Hematopoietic multipotent progenitor cell treated with erythropoietin and hydrocortisone succinate and interleukin-3 and kit ligand, for 8 days (in vitro differentiated cells): Measurements from ENCODE around the gene TUT1.
"Not testable (repeated sequence)": the region's sequence is repeated elsewhere in the genome, so short reads cannot be mapped to it uniquely, and the experiment has no call there.

ENCODE experiments used
- DNase-seq: peaks from one replicate; pipeline ENCODE4 v3.0.0-alpha.2; 2015

TUT1 gene

DNA sequence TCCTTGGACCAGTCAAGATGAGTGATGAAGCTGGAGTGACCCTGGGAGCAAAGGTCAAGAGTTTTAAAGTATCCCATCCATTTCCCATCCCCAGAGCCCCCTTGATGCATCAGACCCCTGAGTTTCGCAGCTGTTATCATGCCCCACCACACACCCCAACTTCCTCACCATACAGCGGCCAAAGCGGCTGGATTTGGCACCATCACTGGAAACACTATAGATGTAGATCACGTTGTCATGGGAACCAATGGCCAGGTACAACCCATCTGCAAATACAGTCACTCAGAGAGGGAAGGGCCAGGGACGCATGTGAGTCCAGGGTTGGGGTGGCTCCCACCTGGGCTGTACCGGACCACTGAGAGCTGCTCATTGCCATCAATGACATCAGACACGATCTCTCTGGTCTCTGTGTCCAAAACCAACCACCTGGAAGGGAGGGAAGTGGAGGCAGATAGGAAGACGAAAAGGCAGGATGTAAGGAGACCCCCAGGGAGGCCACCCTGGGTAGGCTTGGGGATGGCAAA, 12.5 kb upstream of the TUT1 start:
- peak; percentile 40 for DNase-seq

DNA sequence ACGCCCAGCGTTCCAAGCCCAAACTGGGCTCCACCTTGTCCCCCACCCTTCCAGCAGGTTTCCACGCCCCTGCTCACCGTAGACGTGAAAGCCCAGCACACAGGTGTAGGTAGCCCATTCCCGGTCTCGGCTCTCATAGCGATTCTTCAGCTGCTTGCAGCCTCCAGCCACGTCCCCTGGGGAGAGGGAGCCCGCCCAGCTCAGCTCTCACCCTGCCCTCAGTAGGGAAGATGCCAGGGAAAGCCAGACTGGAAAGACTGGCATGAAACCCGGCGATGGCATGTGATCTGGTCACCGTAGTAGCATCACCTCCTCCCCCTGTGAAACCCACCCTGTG, 11.7 kb upstream of the TUT1 start:
- DNase-seq, result no peak

DNA sequence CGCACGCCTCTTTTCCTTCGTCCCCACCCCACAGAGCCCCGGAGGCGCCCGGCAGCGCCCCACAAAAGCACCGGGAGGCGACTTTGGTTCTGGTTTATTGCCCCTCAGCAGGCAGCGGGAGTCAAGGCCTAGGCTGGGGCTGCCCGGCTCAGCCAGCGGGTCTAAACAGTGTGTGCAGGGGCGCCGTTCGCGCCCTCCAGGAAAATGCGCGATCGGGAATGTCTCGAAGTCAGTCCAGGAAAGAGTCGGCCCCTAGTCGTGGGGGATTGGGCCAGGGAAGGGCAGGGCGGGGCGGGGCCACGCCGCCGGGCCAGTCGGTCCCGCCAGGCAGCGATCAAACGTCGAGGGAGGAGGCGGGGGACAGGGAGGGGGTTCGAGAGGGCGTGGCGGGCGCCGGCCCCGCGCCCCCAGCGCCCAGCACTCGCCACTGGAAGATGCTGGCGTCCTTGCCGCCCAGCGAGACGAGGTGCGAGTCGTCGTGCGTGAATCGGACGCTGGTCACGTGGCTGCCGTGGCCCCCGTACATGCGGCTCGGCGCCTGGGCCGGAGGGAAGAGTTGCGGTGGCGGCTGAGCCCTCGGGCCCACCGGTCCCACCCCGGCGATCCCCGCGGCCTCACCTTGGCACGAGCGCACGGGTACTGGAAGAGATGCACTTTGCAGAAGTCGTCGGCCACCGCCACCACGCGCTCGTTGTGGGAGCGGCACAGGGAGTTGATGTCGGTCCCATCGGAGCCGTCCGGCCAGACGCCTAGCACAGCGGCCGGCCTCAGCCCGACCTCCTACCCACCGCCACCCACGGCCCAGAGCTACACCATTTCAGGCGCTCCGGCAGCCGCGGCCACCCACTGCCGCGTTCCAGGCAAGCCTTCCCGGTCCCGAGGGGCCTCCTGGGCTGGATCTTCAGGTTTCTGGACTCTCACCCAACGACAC, 11.1 kb upstream of the TUT1 start:
- no peak for DNase-seq

DNA sequence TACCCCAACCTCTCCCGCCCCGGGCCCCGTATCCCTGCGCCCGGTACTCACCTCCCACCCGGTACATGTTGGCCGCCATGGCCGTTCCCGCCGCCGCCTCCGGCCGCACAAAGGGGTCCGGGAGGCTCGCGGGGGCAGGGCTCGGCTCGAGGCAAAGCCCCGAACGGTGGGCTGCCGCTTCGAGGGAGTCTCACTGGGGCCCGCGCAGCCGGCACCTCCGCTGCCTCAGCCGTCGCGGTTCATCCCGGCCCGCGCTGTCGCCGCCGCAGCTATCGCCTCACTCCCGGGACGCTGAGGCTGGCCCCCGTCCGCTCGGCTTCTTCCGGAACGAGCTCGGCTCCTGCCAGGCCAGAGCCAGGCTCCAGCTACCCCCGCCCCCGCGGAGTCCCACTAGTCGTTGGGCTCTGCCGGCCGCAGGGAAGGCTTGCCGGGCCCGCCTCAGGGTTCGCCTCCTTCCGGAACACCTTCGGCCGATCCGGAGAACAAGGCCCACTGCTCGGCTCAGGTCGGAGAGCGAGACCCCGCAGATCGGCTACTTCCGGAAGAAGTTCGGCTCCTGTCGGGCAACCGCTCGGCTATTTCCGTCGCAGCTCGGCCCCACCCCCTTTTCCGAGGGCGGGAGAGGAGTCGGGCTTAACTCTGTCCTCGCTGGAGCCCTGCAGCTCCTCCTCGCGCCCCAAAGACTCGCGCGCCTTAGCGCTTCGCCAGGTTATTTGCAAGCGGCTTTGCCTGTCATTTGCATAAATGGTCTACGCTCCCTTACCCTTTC, 10.2 kb upstream of the TUT1 start, which contains the start of gene MTA2:
Gene MTA2 (minus strand): TSS at position 494 of the 769 bp plus-strand sequence. CDS start 415 bp downstream, at position 79.
- peak; percentile 99 for DNase-seq

DNA sequence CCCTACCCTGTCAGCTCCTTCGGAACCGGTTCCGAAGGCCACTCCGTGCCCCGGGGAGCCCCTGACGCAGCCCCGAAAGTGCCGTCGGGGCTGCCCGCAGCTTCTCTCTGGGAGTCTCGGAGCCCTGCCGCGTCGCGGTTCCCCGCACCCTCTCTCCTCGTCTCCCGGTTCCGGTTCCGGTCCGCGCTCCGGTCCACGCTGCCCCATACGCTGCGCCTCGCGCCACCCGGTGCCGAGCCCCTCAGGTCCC, 9.7 kb upstream of the TUT1 start:
- DNase-seq, result peak; percentile 47

DNA sequence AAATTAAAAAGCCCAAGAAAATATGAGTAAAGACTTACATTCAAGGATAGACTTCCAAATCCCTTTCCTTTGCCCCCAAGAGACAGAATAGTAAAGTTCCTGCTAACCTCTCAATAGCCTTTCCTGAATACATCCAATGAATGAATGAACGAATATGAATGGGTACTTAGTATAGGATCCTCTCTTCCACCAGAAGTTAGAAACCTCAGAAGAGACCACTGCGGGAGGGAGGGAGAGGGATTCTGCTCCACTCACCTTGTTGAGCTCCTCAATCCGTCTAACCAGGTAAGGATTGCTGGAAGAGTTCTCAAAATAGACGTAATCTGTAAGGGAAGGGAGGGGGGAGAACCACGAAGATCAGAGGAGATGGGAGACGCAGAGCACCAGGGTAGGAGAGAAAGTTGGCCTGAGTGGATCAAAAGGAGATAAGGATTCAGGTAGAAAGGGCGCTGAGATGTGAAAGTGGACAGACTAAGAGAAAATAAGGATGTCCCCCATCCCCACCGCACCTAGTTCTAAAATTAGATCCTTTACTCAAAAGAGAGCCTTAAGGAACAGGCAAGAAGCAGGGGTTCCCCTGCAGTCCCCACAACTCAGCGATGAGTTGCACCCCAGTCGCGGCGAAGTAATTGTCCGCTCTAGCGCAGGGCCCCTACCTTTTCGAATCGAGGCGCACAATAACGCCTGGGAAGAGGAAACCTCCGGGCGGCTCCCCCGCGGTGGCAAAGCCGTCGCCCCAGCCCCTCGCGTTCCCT, 9.2 kb upstream of the TUT1 start:
- DNase-seq, result peak; percentile 29

DNA sequence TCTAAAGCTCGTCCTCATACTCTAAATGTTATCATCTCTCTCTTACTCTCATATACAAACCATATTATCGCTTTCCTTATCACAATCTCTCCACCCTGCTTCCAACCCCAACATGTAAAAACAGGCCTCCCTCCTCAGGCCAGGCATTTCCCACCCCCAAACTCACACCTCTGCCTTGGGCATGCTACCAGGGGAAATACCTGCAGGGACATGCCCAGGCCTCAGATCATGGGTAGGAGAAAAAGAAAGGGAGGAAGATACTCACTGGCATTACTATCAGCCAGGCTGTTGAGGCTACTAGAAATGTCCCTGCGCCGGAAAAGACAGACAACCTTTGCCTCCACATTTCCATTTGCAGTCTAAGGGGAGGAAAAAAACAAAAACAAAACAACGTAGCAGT, 8.6 kb upstream of the TUT1 start:
- DNase-seq, result peak; percentile 46

DNA sequence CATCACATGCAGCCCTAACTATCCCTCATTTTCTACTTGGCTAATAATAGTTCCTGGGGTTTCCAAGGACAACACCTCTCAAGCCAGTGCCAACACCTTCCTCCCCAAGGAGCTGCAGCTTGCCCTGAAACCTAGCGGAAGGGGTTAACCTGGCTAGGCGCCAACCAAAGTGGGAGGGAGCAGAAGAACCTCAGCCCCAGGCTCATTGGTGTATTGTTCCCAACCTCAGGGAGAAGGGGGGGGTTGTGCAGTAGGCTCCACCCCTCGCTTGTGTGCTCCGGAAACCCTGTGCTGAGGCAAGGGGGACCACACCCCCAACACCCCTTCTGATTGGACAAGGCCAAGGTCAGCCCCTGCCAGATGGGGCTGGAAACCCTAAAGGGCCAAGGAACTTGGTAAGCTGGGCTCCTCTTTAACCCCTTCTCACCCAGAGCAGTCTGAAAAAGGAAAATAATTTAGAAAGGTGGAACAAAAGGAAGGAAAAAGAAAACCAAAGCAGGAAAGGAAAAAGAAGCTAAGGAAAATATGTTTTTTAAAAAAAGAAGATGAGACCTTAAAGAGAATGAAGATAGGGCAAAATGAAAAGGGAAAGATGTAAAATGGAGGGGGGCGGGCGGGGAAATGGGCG, 7.9 kb upstream of the TUT1 start:
- DNase-seq, result peak; percentile 99

DNA sequence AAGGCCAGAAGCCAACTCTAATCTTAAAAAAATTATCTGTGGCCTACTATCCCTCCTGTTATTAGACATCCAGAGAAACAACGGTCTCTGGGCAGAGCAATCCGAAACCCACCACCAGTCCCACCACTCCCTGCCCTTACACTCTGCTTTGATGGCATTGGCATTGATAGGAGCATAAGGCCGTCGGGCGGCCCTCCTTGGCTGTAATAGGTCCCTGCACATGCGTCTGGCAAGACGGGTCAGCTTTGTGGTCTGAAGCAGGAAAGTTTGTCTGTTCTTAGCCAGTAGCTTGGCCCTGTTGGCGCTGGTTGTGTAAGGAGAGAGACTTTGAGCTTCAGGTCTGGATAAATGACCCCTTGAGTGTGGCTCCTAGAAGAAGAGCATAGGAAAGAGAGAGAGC, 3.8 kb upstream of the TUT1 start:
- no peak for DNase-seq

DNA sequence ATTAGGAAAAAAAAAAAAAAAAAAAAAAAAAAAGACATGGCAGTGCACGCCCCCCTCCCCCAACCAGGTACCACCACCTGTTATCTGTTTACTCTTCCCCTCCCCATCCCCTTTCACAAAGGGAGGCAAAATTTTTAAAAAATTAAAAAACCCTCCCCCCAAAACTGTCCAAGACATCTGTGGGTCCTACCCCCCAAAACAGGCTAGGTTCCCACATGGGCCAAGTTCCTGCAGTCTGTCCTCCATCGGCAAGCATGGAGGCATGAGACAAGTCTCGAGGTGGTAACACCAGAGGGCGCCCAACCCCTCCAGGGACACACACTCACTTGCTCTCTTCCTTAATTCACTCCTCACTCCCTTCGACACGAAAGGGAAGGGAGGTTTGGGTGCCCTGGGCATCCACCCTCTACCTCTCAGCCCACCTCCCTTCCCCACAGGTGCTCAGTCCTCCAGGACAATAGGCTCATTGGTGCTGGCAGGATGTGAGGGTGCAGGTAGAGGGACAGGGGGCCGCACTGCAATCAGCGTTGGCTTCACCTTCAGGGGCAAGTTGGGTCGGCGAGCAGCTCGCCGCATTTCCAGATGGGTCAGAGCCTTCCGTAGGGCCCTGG, 2.2 kb upstream of the TUT1 start:
- peak; percentile 91 for DNase-seq

DNA sequence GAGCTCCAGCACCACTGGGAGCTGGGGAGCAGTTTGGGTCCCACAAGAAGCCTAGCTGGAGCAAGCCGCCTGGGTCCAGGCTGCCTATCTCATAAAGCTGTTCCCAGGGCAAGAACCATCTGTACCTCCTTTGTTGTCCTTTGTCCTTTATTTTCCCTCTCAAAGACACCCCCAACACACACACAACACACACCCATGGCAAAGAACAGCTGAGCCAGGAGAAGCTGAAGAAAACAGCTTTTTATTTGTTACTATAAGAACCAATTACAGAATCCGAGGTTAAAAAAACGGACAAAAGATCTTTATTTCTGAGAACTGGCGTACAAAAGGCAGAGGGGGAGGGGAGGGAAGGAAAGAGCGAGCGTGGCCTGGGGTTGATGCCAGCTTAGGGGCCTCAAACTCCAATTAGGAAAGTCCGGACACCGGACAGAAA, 1.7 kb upstream of the TUT1 start:
- no peak for DNase-seq

DNA sequence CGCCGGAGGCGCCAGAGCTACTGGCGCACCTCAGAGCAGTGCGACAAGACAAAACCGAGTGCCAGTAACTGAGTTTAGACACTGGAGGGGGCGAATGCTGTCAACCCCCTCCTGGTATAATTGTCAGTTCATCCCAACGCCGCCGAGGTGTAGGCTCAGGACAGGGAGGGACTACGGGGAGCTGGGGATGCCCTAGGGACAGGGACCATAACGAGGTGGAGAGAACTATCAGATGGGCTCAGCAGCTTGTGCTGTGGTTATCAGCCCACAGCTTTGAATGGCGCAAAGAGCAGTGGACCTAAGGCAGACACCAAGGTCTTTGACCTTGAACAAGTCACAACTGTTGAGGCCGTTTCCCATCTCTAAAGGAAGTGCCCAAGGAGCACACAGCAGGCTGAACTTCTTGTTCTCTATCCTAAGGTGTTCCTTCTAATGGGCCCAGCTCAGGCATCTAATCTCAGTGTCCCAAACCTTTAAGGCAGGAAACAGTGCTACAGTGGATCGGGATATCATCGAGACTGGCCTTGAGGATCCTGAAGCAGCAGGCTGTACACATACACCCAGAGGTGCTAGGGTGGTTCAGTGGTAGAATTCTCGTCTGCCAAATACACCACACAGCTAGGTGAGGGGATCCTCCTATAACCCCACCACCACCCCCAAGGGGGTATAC, 958 bp upstream of the TUT1 start:
- DNase-seq, result peak; percentile 69

DNA sequence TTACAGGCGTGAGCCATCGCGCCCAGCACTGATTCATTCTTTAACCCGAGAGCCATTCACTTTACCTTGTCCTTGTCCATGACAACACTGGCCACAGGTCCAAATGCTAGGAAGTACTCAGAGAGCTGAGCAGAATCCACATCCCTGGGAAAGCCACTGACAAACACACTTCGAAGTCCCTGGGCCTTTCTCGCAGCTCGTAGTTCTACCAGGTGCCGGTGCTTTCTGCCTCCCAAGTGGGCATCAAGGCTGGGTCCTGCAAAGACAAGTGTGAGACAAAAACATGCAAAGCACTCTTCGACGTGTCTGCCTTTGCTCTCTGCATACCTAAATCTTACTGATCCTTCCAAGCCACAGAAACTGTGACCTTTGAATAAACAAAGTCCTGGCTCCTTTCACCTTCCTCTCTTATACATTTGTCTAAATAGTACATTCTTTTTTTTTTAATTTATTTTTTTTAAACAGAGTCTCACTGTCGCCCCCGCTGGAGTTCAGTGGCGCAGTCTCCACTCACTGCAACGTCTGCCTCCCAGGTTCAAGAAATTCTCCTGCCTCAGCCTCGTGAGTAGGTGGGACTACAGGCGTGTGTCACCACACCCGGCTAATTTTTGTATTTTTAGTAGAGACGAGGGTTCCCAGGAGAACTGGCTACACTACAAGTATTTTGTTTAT, 2.2 kb downstream of the TUT1 start:
- DNase-seq, result peak; percentile 62

DNA sequence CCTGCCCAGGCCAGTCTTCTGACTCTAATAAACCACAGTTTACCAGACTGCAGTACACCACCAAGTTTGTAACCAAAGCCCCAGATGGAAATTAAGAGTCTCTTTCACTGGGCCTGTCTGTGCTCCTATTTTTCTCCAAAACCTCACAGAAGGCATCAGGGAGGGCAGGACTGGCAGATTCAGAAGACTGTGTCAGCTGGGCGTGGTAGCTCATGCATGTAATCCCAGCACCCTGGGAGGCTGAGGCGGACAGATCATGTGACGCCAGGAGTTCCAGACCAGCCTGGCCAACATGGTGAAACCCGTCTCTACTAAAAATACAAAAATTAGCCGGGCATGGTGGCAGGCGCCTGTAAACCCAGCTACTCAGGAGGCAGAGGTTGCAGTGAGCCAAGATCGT, 6.0 kb downstream of the TUT1 start:
- not testable (repeated sequence) for DNase-seq

DNA sequence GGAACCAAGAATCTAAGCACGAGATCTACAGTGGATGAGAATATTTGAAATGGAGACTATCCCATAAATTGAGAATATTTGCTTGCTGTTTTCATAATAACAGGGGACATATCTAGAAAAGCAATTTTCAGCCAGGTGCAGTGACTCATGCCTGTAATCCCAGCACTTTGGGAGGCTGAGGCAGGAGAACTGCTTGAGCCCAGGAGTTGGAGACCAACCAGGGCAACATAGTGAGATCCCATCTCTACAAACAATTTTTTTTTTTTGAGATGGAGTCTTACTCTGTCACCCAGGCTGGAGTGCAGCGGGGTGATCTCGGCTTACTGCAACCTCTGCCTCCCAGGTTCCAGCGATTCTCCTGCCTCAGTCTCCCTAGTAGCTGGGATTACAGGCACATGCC, 9.6 kb downstream of the TUT1 start:
- not testable (repeated sequence) for DNase-seq

DNA sequence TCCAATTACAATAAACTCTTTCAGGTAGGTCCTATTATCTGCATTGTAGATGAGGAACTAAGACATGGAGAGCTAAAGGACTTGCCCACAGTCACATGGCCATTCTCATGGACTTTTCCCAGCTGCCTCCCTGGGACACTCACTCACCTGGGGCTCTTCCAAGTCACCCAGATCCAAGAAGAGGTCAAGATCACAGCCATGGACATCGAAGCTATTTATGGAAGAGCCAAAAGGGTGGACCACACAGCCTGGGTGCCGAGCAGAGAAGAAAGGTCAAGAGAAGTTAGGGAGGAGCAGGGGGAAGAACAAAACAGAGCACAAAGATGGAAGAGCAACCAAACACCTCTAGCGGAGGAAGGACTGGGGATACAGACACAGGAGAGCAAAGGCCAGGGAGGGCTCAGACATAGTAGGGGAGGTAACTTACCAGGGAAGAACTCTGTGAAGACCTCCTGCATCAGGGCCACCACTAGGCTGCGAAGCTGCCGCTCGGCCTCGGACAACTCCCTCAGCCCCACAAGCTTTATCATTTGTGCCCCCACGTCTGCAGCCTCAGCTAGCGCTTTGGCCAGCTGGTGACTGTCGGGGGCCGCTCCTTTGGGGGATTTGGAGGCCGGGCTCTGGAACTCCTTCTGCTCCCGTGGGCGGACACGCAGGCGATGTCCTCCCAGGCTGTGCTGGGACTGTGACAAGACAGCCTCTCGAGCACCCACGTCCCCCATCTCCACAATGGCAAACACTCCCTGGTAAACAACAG, 10.2 kb downstream of the TUT1 start:
- no peak for DNase-seq

DNA sequence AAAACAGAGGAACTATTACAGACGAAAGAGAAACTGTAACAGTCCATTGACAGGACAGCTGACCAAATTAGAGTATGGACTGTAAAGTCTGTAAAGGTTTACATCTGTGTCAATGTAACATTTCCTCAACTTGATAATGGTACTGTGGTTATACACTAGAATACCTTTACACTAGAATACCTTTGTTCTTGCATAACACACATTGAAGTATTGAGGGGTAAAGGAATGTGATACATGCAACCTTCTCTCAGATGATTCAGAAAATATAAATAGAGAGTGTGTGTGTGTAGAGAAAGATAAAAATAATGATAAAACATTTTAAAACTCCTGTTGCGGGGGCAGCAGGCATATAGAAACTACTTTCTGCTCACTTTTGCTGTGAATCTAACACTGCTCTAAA, 12.1 kb downstream of the TUT1 start:
- DNase-seq, result no peak

DNA sequence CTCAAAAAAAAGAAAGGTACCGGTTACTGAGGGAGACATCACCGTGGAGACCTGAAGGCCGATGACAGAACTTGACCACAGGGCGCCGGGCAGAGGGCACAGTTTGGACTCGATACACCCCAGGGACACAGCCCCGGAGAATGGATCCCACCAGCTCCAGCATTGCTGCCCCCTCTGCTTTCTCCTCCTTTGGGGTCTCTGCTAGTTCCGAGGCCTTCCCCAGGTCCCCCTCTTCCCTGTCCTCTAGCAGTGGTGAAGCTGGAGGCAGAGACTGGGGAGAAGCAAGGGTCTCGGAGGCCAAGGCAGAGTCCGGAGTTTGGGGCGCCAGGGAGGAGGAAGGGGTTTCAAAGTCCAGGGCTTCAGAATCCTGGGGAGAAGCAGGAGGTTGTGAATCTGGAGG, 12.8 kb downstream of the TUT1 start:
- DNase-seq, result no peak

DNA sequence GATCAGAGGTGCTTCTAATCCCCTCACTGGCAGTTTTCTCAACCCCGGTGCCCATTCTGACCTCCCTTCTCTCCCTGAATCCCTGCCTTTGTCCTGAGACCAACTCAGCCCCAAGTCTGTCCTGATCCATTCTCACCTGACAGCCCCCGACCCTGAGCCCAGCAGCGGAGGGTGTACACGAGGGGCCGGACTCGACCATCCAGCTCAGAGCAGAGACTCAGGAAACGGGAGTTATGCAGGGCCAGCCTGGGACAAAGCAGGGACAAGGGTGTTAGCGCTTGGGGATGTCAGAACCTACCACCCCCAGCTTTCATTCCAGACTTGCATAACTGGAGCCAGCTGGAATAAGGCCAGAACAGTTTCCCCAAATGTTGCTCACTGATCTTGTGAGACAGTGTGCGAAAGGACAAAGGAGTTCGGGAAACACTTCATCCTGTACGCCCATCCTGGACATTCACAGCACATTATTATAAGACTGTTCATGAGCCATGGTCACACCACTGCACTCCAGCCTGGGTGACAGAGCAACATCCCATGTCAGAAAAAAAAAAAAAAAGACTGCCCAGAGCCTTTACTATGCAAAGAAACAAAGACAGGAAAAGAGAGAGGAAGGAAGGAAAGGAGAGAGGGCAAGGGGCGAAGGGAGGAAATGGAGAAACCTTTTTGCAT, 14.1 kb downstream of the TUT1 start:
- DNase-seq, result no peak

DNA sequence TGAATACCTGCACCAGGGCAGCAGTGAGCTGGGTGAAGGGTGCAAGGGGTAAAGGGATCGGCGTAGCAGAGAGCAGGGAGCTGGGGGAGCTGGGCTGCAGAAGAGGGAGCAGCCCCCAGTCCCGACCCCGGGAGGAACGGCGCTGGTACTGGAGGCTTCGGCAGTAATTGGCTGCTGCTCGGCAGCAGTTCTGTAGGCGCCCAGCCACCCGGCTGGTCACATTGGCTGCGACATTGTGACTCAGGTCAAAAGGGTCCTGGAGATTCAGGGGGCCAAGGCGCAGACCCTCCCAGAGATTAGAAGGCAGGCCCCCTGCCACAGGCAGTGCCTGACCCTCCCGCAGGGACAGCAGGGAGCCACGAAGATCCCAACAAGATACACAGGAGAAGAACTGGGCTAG, 15.5 kb downstream of the TUT1 start:
- no peak for DNase-seq
